ENCODE data around the gene RHBDL2.

DNA sequence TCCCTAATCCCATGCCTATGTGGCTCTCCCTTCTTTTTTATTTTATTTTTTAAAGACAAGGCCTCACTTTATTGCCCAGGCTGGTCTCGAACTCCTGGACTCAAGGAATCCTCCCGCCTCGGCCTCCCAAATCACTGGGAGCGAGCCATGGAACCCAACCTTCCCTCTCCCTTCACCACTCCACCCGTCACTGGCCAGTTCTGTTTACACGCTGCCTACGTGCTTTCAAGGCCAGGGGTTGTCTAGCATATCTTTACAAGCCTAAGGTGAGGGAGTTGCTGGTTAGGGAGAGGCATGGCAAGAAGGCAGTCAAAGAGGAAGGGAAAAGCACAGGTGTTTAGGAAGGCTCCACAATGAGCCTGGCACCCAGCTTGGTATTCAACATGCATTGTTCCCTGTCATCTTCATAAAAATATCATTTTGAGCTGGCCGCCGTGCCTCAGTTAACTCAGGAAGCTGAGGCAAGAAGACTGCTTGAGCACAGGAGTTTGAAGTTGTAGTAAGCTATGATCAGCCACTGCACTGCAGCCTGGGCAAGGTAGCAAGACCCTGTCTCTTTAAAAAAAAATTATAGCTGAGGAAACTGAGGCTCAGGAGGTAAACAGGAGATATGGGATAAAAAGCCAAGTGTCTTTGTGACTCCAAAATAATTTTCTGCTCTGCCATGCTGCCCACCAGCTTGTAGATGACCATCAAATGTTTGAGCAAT is 1.1 kb downstream of the RHBDL2 start:
- no peak for TF ChIP-seq GATA2 (IDR thresholded peaks at IDR 0.05; ENCODE audit: insufficient read depth, insufficient read length, low read depth, low read length)
- TF ChIP-seq MAX (IDR thresholded peaks at IDR 0.05; ENCODE audit: insufficient read depth, insufficient read length), result no peak
- no peak for TF ChIP-seq POLR2A (IDR thresholded peaks at IDR 0.05; ENCODE audit: low read depth, low read length)
- TF ChIP-seq FOS (IDR thresholded peaks at IDR 0.05; ENCODE audit: borderline replicate concordance, insufficient read depth, low read length), result no peak
- TF ChIP-seq CTCF (IDR thresholded peaks at IDR 0.05; ENCODE audit: extremely low read depth in 1 of 2, insufficient read depth in 1 of 2, low read depth in 1 of 2, low read length in 2 of 2), result no peak
